ENCODE results near the gene TMEM164. TPM values are rescaled to one million over a fixed set of nuclear protein-coding genes. Genes with fewer than 3 reads are reported as not detected.
"Not testable (repeated sequence)": the region's sequence is repeated elsewhere in the genome, so short reads cannot be mapped to it uniquely, and the experiment has no call there.

TMEM164 gene
- polyA plus RNA-seq, 1 experiment, result 12.9 TPM

DNA sequence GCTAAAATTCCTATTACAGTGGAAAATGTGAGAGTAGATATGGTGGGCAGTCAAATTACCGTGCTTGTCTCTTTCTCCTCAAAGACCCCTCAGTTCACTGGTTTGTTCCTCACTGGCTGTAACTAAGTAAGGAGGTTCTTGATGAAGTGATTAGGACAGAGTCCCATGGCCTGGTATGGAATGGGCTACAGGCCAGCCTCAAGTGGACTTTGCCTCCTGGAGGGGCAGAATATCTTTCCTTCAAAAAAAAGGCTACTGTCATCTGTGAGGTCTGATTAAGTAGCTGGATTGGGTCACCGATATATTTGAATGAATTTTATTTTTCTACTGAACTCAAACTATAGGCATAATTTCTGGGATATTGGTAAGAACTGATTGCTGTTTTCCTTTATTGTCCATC is 38.5 kb upstream of the TMEM164 start:
- no peak for DNase-seq (ENCODE audit: low read depth, low spot score)
- H3K27ac ChIP-seq (ENCODE audit: low read depth, low read length), result no peak overlapping the region
- POLR2A ChIA-PET, result no interaction called here
- TF ChIP-seq, protein P1, sequence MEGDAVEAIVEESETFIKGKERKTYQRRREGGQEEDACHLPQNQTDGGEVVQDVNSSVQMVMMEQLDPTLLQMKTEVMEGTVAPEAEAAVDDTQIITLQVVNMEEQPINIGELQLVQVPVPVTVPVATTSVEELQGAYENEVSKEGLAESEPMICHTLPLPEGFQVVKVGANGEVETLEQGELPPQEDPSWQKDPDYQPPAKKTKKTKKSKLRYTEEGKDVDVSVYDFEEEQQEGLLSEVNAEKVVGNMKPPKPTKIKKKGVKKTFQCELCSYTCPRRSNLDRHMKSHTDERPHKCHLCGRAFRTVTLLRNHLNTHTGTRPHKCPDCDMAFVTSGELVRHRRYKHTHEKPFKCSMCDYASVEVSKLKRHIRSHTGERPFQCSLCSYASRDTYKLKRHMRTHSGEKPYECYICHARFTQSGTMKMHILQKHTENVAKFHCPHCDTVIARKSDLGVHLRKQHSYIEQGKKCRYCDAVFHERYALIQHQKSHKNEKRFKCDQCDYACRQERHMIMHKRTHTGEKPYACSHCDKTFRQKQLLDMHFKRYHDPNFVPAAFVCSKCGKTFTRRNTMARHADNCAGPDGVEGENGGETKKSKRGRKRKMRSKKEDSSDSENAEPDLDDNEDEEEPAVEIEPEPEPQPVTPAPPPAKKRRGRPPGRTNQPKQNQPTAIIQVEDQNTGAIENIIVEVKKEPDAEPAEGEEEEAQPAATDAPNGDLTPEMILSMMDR (IDR thresholded peaks at IDR 0.05; ENCODE audit: low read depth, low read length), result no peak
- H3K4me3 ChIP-seq (ENCODE audit: low read depth, low read length), result no peak overlapping the region
- no peaks in the 10 kb centered on the region for H3K27me3 ChIP-seq (ENCODE audit: control insufficient read depth, insufficient read depth, low read length)
- H3K9me3 ChIP-seq (ENCODE audit: control insufficient read depth, insufficient read depth, low read length), result no peaks in the 10 kb centered on the region
- CTCF ChIA-PET, result no interaction called here

DNA sequence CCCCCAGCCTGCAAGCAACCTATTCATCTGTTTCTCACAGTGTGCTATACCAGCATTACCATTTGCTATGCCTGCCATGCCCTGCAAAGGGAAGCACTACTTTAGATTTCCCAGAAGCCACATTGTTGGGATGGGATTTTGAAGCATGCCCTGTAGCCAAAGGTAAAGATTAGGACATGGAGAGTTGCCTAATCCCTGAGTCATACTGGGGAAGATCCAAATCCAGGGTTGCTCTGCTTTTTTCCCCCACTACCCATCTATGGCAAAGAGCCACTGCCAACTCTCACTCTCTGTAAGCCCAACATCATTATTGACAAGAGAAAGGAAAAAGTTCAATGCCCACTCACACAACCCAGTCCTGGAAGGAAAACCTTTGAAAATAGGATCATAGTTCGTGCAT is 36.7 kb upstream of the TMEM164 start:
- Histone ChIP-seq H3K27me3 (ENCODE audit: control insufficient read depth, insufficient read depth, low read length) (no peaks in the 10 kb centered on the region), H3K4me3 (ENCODE audit: low read depth, low read length) (no peak overlapping the region), H3K9me3 (ENCODE audit: control insufficient read depth, insufficient read depth, low read length) (no peaks in the 10 kb centered on the region), H3K27ac (ENCODE audit: low read depth, low read length) (no peak overlapping the region)
- TF ChIP-seq, protein P1 (IDR thresholded peaks at IDR 0.05; ENCODE audit: low read depth, low read length), result no peak
- ChIA-PET CTCF (no interaction called here), POLR2A (no interaction called here)
- no peak for DNase-seq (ENCODE audit: low read depth, low spot score)

DNA sequence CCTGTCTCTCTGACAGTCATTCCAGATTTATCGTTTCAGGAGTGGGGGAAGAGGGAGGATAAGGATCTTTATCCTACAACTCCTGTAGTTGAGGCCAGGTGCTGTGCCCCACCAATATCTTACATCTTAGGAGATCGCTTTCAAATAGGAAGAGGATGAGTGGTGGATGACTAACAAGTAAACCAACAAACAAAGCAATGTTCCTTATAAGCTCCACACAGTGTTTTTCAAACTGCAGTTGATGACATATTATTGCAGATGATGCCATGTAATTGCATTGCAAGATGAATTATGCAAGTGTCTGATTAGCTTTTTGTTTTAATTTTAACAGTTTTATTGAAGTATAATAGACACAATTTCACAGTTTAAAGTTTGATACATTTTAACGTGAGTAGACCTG is 35.8 kb upstream of the TMEM164 start:
- Histone ChIP-seq H3K4me3 (ENCODE audit: low read depth, low read length) (no peak overlapping the region), H3K9me3 (ENCODE audit: control insufficient read depth, insufficient read depth, low read length) (no peaks in the 10 kb centered on the region), H3K27me3 (ENCODE audit: control insufficient read depth, insufficient read depth, low read length) (no peaks in the 10 kb centered on the region), H3K27ac (ENCODE audit: low read depth, low read length) (no peak overlapping the region)
- TF ChIP-seq, protein P1 (IDR thresholded peaks at IDR 0.05; ENCODE audit: low read depth, low read length), result no peak
- DNase-seq (ENCODE audit: low read depth, low spot score), result no peak
- ChIA-PET POLR2A (no interaction called here), CTCF (interaction anchor here (0.6 kb wide), 1 partner anchor 18 kb away, joined by 4 read pairs; no protein-coding TSS in a partner anchor)

GRCh38 chrX:109970841-109971240 is 32.1 kb upstream of the TMEM164 start:
- H3K9me3 ChIP-seq (ENCODE audit: control insufficient read depth, insufficient read depth, low read length); H3K27me3 ChIP-seq (ENCODE audit: control insufficient read depth, insufficient read depth, low read length); H3K4me3 ChIP-seq (ENCODE audit: low read depth, low read length); CTCF ChIA-PET; DNase-seq (ENCODE audit: low read depth, low spot score); H3K27ac ChIP-seq (ENCODE audit: low read depth, low read length); POLR2A ChIA-PET: not testable (repeated sequence)

- CTCF ChIA-PET, result no interaction called here
- POLR2A ChIA-PET, result interaction anchor here (0.5 kb wide), 1 partner anchor 61 kb away, joined by 3 read pairs; no protein-coding TSS in a partner anchor
- Histone ChIP-seq H3K27me3 (ENCODE audit: control insufficient read depth, insufficient read depth, low read length) (no peaks in the 10 kb centered on the region), H3K27ac (ENCODE audit: low read depth, low read length) (no peak overlapping the region), H3K4me3 (ENCODE audit: low read depth, low read length) (no peak overlapping the region), H3K9me3 (ENCODE audit: control insufficient read depth, insufficient read depth, low read length) (no peaks in the 10 kb centered on the region)
- no peak for DNase-seq (ENCODE audit: low read depth, low spot score)
- TF ChIP-seq, protein P1 (IDR thresholded peaks at IDR 0.05; ENCODE audit: low read depth, low read length), result no peak
Observed at GRCh38 chrX:109974906-109975655, 27.8 kb upstream of the TMEM164 start.

- CTCF ChIA-PET, result interaction anchor here (0.7 kb wide), 1 partner anchor 18 kb away, joined by 4 read pairs; no protein-coding TSS in a partner anchor
- POLR2A ChIA-PET; H3K9me3 ChIP-seq (ENCODE audit: control insufficient read depth, insufficient read depth, low read length); DNase-seq (ENCODE audit: low read depth, low spot score); H3K27me3 ChIP-seq (ENCODE audit: control insufficient read depth, insufficient read depth, low read length); H3K4me3 ChIP-seq (ENCODE audit: low read depth, low read length); H3K27ac ChIP-seq (ENCODE audit: low read depth, low read length): not testable (repeated sequence)
Observed at GRCh38 chrX:109985210-109985609, 17.7 kb upstream of the TMEM164 start.
